Karpas-422 (cell line): ENCODE data around the gene DPYD. TPM values are rescaled to one million over a fixed set of nuclear protein-coding genes. Genes with fewer than 3 reads are reported as not detected.

Source experiments
- DNase-seq: peaks from one replicate; pipeline ENCODE4 v3.0.0-alpha.2; 2015
- H2AFZ ChIP-seq: fragments of 200-600 bp; sonication (generic); 2 replicates; pipeline ENCODE4 v1.6.1; 2014; ENCODE audit warnings: antibody characterized with exemption, low read length, mixed read lengths
- H3K27ac ChIP-seq: fragments of 200-600 bp; sonication (generic); 2 replicates; pipeline ENCODE4 v1.5.1; 2014; ENCODE audit warnings: mild to moderate bottlenecking, low read length, moderate library complexity
- H3K27me3 ChIP-seq: fragments of 200-600 bp; sonication (generic); 2 replicates; pipeline ENCODE4 v1.6.1; 2014; ENCODE audit warnings: low read length, mixed read lengths
- H3K36me3 ChIP-seq: fragments of 200-600 bp; sonication (generic); 2 replicates; pipeline ENCODE4 v1.6.1; 2014; ENCODE audit warnings: low read length, mixed read lengths; ENCODE audit not compliant: insufficient read depth
- H3K4me1 ChIP-seq: fragments of 200-600 bp; sonication (generic); 2 replicates; pipeline ENCODE4 v1.6.1; 2014; ENCODE audit warnings: mild to moderate bottlenecking, low read length, mixed read lengths
- H3K4me2 ChIP-seq: fragments of 200-600 bp; sonication (generic); 2 replicates; pipeline ENCODE4 v1.6.1; 2014; ENCODE audit warnings: low read length, low read depth, mild to moderate bottlenecking; ENCODE audit not compliant: poor library complexity, severe bottlenecking
- H3K4me3 ChIP-seq: fragments of 200-600 bp; sonication (generic); 2 replicates; pipeline ENCODE4 v1.5.1; 2014; ENCODE audit warnings: mild to moderate bottlenecking, antibody characterized with exemption, low read length, mixed read lengths
- H3K79me2 ChIP-seq: fragments of 200-600 bp; sonication (generic); 2 replicates; pipeline ENCODE4 v1.6.1; 2014; ENCODE audit warnings: mild to moderate bottlenecking, low read length, mixed read lengths
- H3K9ac ChIP-seq: fragments of 200-600 bp; sonication (generic); 2 replicates; pipeline ENCODE4 v1.6.0; 2014; ENCODE audit warnings: low read length
- H3K9me2 ChIP-seq: fragments of 200-600 bp; sonication (generic), shearing (Covaris generic); replicated peaks from 2 replicates; pipeline ENCODE4 v1.6.0; 2014; ENCODE audit warnings: mild to moderate bottlenecking, low read length, moderate library complexity; ENCODE audit not compliant: insufficient read depth
- H3K9me3 ChIP-seq: fragments of 300-700, 200-600 bp; sonication (generic); 2 replicates; pipeline ENCODE4 v1.6.1; 2014; ENCODE audit warnings: low read length, mixed read lengths
- H4K20me1 ChIP-seq: fragments of 200-600 bp; sonication (generic); 2 replicates; pipeline ENCODE4 v1.6.1; 2014; ENCODE audit warnings: mild to moderate bottlenecking, antibody characterized with exemption, low read length, low read depth; ENCODE audit not compliant: insufficient read depth
- total RNA-seq: library from RNA; depleted of rRNA; stranded (reverse); fragments of >200 nt; shearing (Covaris generic); gene quantifications from 2 replicates; pipeline ENCODE4 v1.2.3, GENCODE V29; 2014; ENCODE audit warnings: low replicate concordance

Gene DPYD
- total RNA-seq, 1 experiment from 2014 or later = 59.4 TPM

DNA sequence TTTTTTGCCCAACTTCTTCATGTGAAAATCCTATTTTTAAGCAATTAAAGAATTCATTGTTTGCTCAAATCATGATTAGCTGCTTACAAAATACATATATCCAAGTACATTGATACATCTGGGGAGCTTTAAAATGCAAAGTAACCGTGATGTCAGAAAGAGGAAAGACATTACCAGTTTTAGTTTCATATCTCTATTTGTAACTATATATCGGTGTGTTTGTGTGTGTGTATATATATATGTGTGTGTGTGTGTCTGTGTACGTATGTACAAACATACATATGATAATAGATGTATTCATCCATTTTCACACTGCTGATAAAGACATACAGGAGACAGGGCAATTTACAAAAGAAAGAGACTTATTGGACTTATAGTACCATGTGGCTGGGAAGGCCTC, 310.1 kb downstream of the DPYD start:
- Histone ChIP-seq H3K36me3 (no peaks in the 10 kb centered on the region), H3K27ac (no peak overlapping the region), H4K20me1 (no peaks in the 10 kb centered on the region), H3K79me2 (no peaks in the 10 kb centered on the region), H3K4me3 (no peak overlapping the region), H3K4me1 (peaks cover 19% of the 10 kb centered on the region), H3K27me3 (no peaks in the 10 kb centered on the region), H3K4me2 (no peak overlapping the region), H3K9ac (no peak overlapping the region), H3K9me3 (no peaks in the 10 kb centered on the region), H2AFZ (no peak overlapping the region), H3K9me2 (no peaks in the 10 kb centered on the region)
- DNase-seq = no peak

DNA sequence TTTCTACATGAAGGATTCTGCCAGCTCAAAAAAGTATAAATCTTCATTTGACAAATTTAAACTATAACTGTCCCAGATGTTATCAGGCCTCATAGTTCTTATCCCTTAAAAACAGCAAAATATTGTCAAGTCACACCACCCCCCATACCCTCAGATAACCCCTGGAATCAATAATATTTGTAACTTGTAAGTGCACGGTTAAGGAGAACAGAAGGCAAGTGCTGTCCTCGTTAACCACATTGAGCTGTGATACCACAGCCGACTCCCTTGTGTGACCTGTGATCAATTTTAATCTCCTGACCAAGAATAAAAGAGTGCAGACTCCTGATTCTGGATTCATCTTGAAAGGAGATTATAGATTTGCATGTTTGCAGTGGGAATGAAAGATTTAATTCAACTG, 310.7 kb downstream of the DPYD start:
- Histone ChIP-seq H3K36me3 (no peaks in the 10 kb centered on the region), H3K27ac (no peak overlapping the region), H3K27me3 (no peaks in the 10 kb centered on the region), H4K20me1 (no peaks in the 10 kb centered on the region), H3K9ac (no peak overlapping the region), H3K79me2 (no peaks in the 10 kb centered on the region), H3K4me1 (peaks cover 19% of the 10 kb centered on the region), H3K9me3 (no peaks in the 10 kb centered on the region), H3K4me2 (no peak overlapping the region), H2AFZ (no peak overlapping the region), H3K4me3 (no peak overlapping the region), H3K9me2 (no peaks in the 10 kb centered on the region)
- DNase-seq = no peak

- Histone ChIP-seq H3K27me3 (no peaks in the 10 kb centered on the region), H3K4me3 (no peak overlapping the region), H3K79me2 (no peaks in the 10 kb centered on the region), H3K27ac (no peak overlapping the region), H3K9ac (no peak overlapping the region), H4K20me1 (no peaks in the 10 kb centered on the region), H3K9me2 (no peaks in the 10 kb centered on the region), H3K4me2 (no peak overlapping the region), H3K36me3 (no peaks in the 10 kb centered on the region), H3K4me1 (peaks cover 19% of the 10 kb centered on the region), H2AFZ (no peak overlapping the region), H3K9me3 (no peaks in the 10 kb centered on the region)
- no peak for DNase-seq
These were observed 312.6 kb downstream of the DPYD start for GRCh38 chr1:97608272-97608671.

GRCh38 chr1:97603776-97604175, 317.1 kb downstream of the DPYD start:
- H3K9me2 ChIP-seq = no peaks in the 10 kb centered on the region
- no peaks in the 10 kb centered on the region for H3K27me3 ChIP-seq
- no peaks in the 10 kb centered on the region for H3K79me2 ChIP-seq
- no peak overlapping the region for H3K4me2 ChIP-seq
- H3K4me3 ChIP-seq = no peak overlapping the region
- H3K9ac ChIP-seq = no peak overlapping the region
- no peak overlapping the region for H2AFZ ChIP-seq
- no peaks in the 10 kb centered on the region for H3K36me3 ChIP-seq
- no peak overlapping the region for H3K27ac ChIP-seq
- no peaks in the 10 kb centered on the region for H4K20me1 ChIP-seq
- no peak for DNase-seq
- no peaks in the 10 kb centered on the region for H3K9me3 ChIP-seq
- H3K4me1 ChIP-seq = peaks cover 11% of the 10 kb centered on the region

- Histone ChIP-seq H3K9me3 (no peaks in the 10 kb centered on the region), H3K9ac (no peak overlapping the region), H2AFZ (no peak overlapping the region), H3K27ac (no peak overlapping the region), H3K9me2 (no peaks in the 10 kb centered on the region), H3K4me2 (no peak overlapping the region), H3K27me3 (no peaks in the 10 kb centered on the region), H3K4me1 (peaks cover 11% of the 10 kb centered on the region), H3K79me2 (no peaks in the 10 kb centered on the region), H3K36me3 (no peaks in the 10 kb centered on the region), H3K4me3 (no peak overlapping the region), H4K20me1 (no peaks in the 10 kb centered on the region)
- DNase-seq = no peak
These were observed 317.6 kb downstream of the DPYD start for GRCh38 chr1:97603218-97603617.

DNA sequence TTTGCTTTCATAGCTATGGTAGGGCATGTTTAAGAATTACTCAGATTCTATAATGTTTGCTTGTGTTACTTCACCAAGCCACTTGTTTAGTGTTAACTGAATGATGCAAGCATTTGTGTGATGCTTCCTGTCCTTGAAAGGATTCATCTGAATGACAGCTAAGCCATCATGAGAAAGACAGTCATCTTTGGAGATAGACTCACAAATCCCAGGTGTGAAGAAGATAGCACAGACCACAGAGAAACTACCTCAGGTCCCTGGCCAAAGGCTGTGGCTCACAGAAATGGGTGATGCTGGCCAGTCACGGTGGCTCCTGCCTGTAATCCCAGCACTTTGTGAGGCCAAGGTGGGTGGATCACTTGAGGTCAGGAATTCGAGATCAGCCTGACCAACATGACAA, 321.4 kb downstream of the DPYD start:
- no peak overlapping the region for H3K27ac ChIP-seq
- no peak for DNase-seq

GRCh38 chr1:97593192-97593591, 327.6 kb downstream of the DPYD start:
- Histone ChIP-seq H3K9me3 (no peaks in the 10 kb centered on the region), H3K79me2 (no peaks in the 10 kb centered on the region), H3K27ac (no peak overlapping the region), H4K20me1 (no peaks in the 10 kb centered on the region), H3K9ac (no peak overlapping the region), H3K36me3 (peaks cover 5% of the 10 kb centered on the region; the same call in 1 of the 2 replicates), H3K4me3 (no peak overlapping the region), H3K9me2 (no peaks in the 10 kb centered on the region), H3K4me2 (no peak overlapping the region), H2AFZ (no peak overlapping the region), H3K4me1 (no peaks in the 10 kb centered on the region), H3K27me3 (no peaks in the 10 kb centered on the region)
- DNase-seq = no peak

More for the DNA sequence above, 321.4 kb downstream of the DPYD start:
- no peaks in the 10 kb centered on the region for H3K9me3 ChIP-seq
- H3K4me1 ChIP-seq = no peaks in the 10 kb centered on the region
- no peak overlapping the region for H3K4me3 ChIP-seq
- H3K4me2 ChIP-seq = no peak overlapping the region
- no peak overlapping the region for H2AFZ ChIP-seq
- H3K27me3 ChIP-seq = no peaks in the 10 kb centered on the region
- H4K20me1 ChIP-seq = no peaks in the 10 kb centered on the region
- no peaks in the 10 kb centered on the region for H3K36me3 ChIP-seq
- H3K9ac ChIP-seq = no peak overlapping the region
- H3K9me2 ChIP-seq = no peaks in the 10 kb centered on the region
- H3K79me2 ChIP-seq = no peaks in the 10 kb centered on the region

- H3K27ac ChIP-seq = no peak overlapping the region
These were observed 332.1 kb downstream of the DPYD start for GRCh38 chr1:97588772-97589171.

GRCh38 chr1:97581614-97582051, 339.2 kb downstream of the DPYD start:
- Histone ChIP-seq H3K4me1 (no peaks in the 10 kb centered on the region), H3K9me2 (no peaks in the 10 kb centered on the region), H3K9me3 (no peaks in the 10 kb centered on the region), H3K36me3 (no peaks in the 10 kb centered on the region), H3K4me3 (no peak overlapping the region), H3K27ac (no peak overlapping the region), H4K20me1 (no peaks in the 10 kb centered on the region), H3K9ac (no peak overlapping the region), H3K27me3 (no peaks in the 10 kb centered on the region), H3K4me2 (no peak overlapping the region), H2AFZ (no peak overlapping the region), H3K79me2 (no peaks in the 10 kb centered on the region)
- DNase-seq = no peak

More at GRCh38 chr1:97588772-97589171, 332.1 kb downstream of the DPYD start:
- Histone ChIP-seq H3K4me1 (no peaks in the 10 kb centered on the region), H2AFZ (no peak overlapping the region), H3K4me2 (no peak overlapping the region), H3K79me2 (no peaks in the 10 kb centered on the region), H3K4me3 (no peak overlapping the region), H3K9me3 (no peaks in the 10 kb centered on the region), H3K36me3 (peaks cover 5% of the 10 kb centered on the region; the same call in 1 of the 2 replicates), H4K20me1 (no peaks in the 10 kb centered on the region), H3K9ac (no peak overlapping the region), H3K9me2 (no peaks in the 10 kb centered on the region), H3K27me3 (no peaks in the 10 kb centered on the region)
- DNase-seq = no peak
